Right lobe of liver (tissue), 6 donors: ENCODE results near the gene ATP1B1. TPM values are rescaled to one million over a fixed set of nuclear protein-coding genes. Genes with fewer than 3 reads are reported as not detected.
"Not testable (repeated sequence)": the region's sequence is repeated elsewhere in the genome, so short reads cannot be mapped to it uniquely, and the experiment has no call there.

Experiments
- ATAC-seq, 4 donors: fragments of 200-7000 bp; cut with Tn5 transposase; one replicate each; pipeline ENCODE4 v1.9.1; 2020; ENCODE audit warnings: mild to moderate bottlenecking in 4 of 4, moderate library complexity in 4 of 4
- DNase-seq, 3 donors: peaks; one replicate each; pipeline ENCODE4 v3.0.0-alpha.2; 2020
- H3K27ac ChIP-seq, 3 donors: fragments of 200-600 bp; one replicate each; pipeline ENCODE4 v1.8.0; 2022
- H3K27me3 ChIP-seq, 2 donors: fragments of 200-600 bp; one replicate each; pipeline ENCODE4 v1.8.0; 2022
- H3K36me3 ChIP-seq, 4 donors: fragments of 200-600 bp; sonication (generic) in 1 of 4; one replicate each; pipeline versions ENCODE4 v1.5.1 to v1.8.0; 2017 to 2022; ENCODE audit warnings: control low read depth in 1 of 4
- H3K4me1 ChIP-seq, 4 donors: fragments of 200-600 bp; sonication (generic) in 1 of 4; one replicate each; pipeline versions ENCODE4 v1.5.1 to v1.8.0; 2017 to 2022; ENCODE audit warnings: control low read depth in 1 of 4
- H3K4me3 ChIP-seq, 3 donors: fragments of 200-600 bp; one replicate each; pipeline ENCODE4 v1.8.0; 2022
- H3K9me3 ChIP-seq, 4 donors: fragments of 200-600 bp; sonication (generic) in 1 of 4; one replicate each; pipeline versions ENCODE4 v1.5.1 to v1.8.0; 2017 to 2022; ENCODE audit warnings: control low read depth in 1 of 4
- CTCF ChIP-seq, 4 donors: fragments of 200-600 bp in 3 of 4; fragments of 450-650 bp in 1 of 4; IDR thresholded peaks; one replicate each; pipeline versions ENCODE4 v1.5.1 to v1.8.0; 2016 to 2022; ENCODE audit warnings: antibody characterized with exemption in 4 of 4, mild to moderate bottlenecking in 2 of 4
- POLR2A ChIP-seq: fragments of 450-650 bp; IDR thresholded peaks from one replicate; pipeline ENCODE4 v1.6.1; 2017; ENCODE audit warnings: antibody characterized with exemption, mild to moderate bottlenecking
- WGBS: methylation state at CpG from one replicate; pipeline ENCODE4 v1.1.6; 2018; ENCODE audit warnings: low coverage, low lambda C conversion rate; ENCODE audit not compliant: insufficient coverage; ENCODE audit errors: missing lambda C conversion rate; 5-methylcytosine and 5-hydroxymethylcytosine counted together
- intact Hi-C, 2 donors: fragments of 100-400 bp; cut with DNase I; formaldehyde crosslinking; loops; one replicate each; pipeline versions ENCODE4 v1.11.2 to v1.14.1; 2022
- total RNA-seq, 6 experiments: library from RNA; depleted of rRNA in 2 of 6; stranded (reverse); fragments of >200 nt in 2 of 6; fragmentation: NEBNext Ultra II Directional in 3 of 6; extraction: Animal tissue kit (Norgen Biotek cat#: 25700) in 3 of 6; gene quantifications; one replicate each; pipeline versions ENCODE4 v1.1.0 to v1.2.4, GENCODE V29; 2016 to 2023
- donor health status: DM: no; HTN: yes; CAD: no.
- donor health status: DM: no; HTN: no; CAD: no.
- donor health status: DM: no; HTN: no; CAD: no.
- donor health status: DM: no; HTN: yes; CAD: no.
- donor health status: DM: no; HTN: yes; CAD: no.

Gene ATP1B1
- total RNA-seq, 6 experiments from 2014 or later, result 69.6 to 99.5 (median 78.5) TPM

GRCh38 chr1:169121146-169121923 is 14.8 kb downstream of the ATP1B1 start:
- H3K36me3 ChIP-seq, result peaks cover 0 to 24% (median 13%) of the 10 kb centered on the region in 4 donors
- no peaks in the 10 kb centered on the region for H3K9me3 ChIP-seq
- H3K4me1 ChIP-seq, result peaks cover 0 to 23% (median 8%) of the 10 kb centered on the region in 4 donors
- TF ChIP-seq CTCF (IDR thresholded peaks at IDR 0.05) (no peak), POLR2A (no peak)
- 82% methylated on average over 4 of the region's 6 CpGs for WGBS
- peak; percentile 40 to 64 (median 48) for ATAC-seq
- DNase-seq, result no peak
- H3K27ac ChIP-seq, result peak overlapping the region in 1 of 3 donors; percentile 19
- intact Hi-C loops, result no loop called here
- H3K27me3 ChIP-seq, result no peaks in the 10 kb centered on the region
- no peak overlapping the region for H3K4me3 ChIP-seq

GRCh38 chr1:169122976-169123375 is 16.5 kb downstream of the ATP1B1 start:
- intact Hi-C loops, result no loop called here
- no peaks in the 10 kb centered on the region for H3K27me3 ChIP-seq
- H3K36me3 ChIP-seq, result peaks cover 0 to 38% (median 21%) of the 10 kb centered on the region in 4 donors
- H3K27ac ChIP-seq, result no peak overlapping the region
- DNase-seq (no peak), ATAC-seq (no peak)
- whole genome bisulfite sequencing, result 84% methylated on average over 6 of the region's 6 CpGs
- no peak for TF ChIP-seq POLR2A
- TF ChIP-seq CTCF (IDR thresholded peaks at IDR 0.05), result no peak
- peaks cover 0 to 9% (median 4%) of the 10 kb centered on the region in 4 donors for H3K4me1 ChIP-seq
- no peak overlapping the region for H3K4me3 ChIP-seq
- H3K9me3 ChIP-seq, result no peaks in the 10 kb centered on the region

GRCh38 chr1:169124459-169124858 is 18.0 kb downstream of the ATP1B1 start:
- WGBS, result 90% methylated on average over 2 of the region's 2 CpGs
- no peak for ATAC-seq
- H3K4me3 ChIP-seq, result no peak overlapping the region
- no peaks in the 10 kb centered on the region for H3K9me3 ChIP-seq
- no peaks in the 10 kb centered on the region for H3K27me3 ChIP-seq
- intact Hi-C loops, result no loop called here
- peaks cover 0 to 53% (median 29%) of the 10 kb centered on the region in 4 donors for H3K36me3 ChIP-seq
- peaks cover 0 to 6% (median 2%) of the 10 kb centered on the region in 4 donors for H3K4me1 ChIP-seq
- no peak for TF ChIP-seq POLR2A
- no peak for TF ChIP-seq CTCF (IDR thresholded peaks at IDR 0.05)
- DNase-seq, result no peak
- H3K27ac ChIP-seq, result no peak overlapping the region

GRCh38 chr1:169125597-169125996 is 19.1 kb downstream of the ATP1B1 start:
- 76% methylated on average over 3 of the region's 6 CpGs for WGBS
- H3K9me3 ChIP-seq, H3K4me1 ChIP-seq, DNase-seq, H3K4me3 ChIP-seq, ATAC-seq, intact Hi-C loops, H3K27me3 ChIP-seq, H3K27ac ChIP-seq: not testable (repeated sequence)
- H3K36me3 ChIP-seq, result peaks cover 0 to 60% (median 33%) of the 10 kb centered on the region in 4 donors

GRCh38 chr1:169126335-169126734 is 19.8 kb downstream of the ATP1B1 start:
- DNase-seq (no peak), ATAC-seq (no peak)
- H3K4me3 ChIP-seq, result no peak overlapping the region
- H3K27ac ChIP-seq, result no peak overlapping the region
- TF ChIP-seq POLR2A (no peak), CTCF (IDR thresholded peaks at IDR 0.05) (no peak)
- peaks cover 0 to 66% (median 36%) of the 10 kb centered on the region in 4 donors for H3K36me3 ChIP-seq
- 98% methylated on average over 3 of the region's 3 CpGs for WGBS
- H3K9me3 ChIP-seq, result no peaks in the 10 kb centered on the region
- H3K4me1 ChIP-seq, result peaks cover 0 to 1% (median 0%) of the 10 kb centered on the region in 4 donors
- H3K27me3 ChIP-seq, result no peaks in the 10 kb centered on the region
- intact Hi-C loops, result no loop called here
